Measurements from ENCODE around the gene ANKRD35. TPM values are rescaled to one million over a fixed set of nuclear protein-coding genes. Genes with fewer than 3 reads are reported as not detected.
A peak's percentile ranks its signal among the peaks of the same experiment; 100 is the strongest.

ANKRD35 gene
- total RNA-seq, 1 experiment from 2014 or later: 2.7 TPM

- Mint-ChIP-seq H3K36me3 (no peaks in the 10 kb centered on the region), H3K4me1 (peaks cover 21% of the 10 kb centered on the region), H3K9me3 (no peaks in the 10 kb centered on the region), H3K27ac (peak overlapping the region; percentile 76), H3K27me3 (ENCODE audit: low read depth) (peaks cover 36% of the 10 kb centered on the region), H3K4me3 (no peak overlapping the region)
- ATAC-seq (peak; percentile 73), DNase-seq (ENCODE audit: low spot score) (no peak)
- TF ChIP-seq ZNF512 (CRISPR knock-in tag; IDR thresholded peaks at IDR 0.05; ENCODE audit: borderline replicate concordance) (no peak), RORB (CRISPR knock-in tag; IDR thresholded peaks at IDR 0.05) (no peak), ATF2 (CRISPR knock-in tag; IDR thresholded peaks at IDR 0.05; ENCODE audit: borderline replicate concordance, low read depth) (no peak), ZNF671 (CRISPR knock-in tag; IDR thresholded peaks at IDR 0.05) (no peak), ZMAT4 (CRISPR knock-in tag; IDR thresholded peaks at IDR 0.05) (no peak), USF1 (CRISPR knock-in tag; IDR thresholded peaks at IDR 0.05) (no peak), SP1 (CRISPR knock-in tag; conservative IDR thresholded peaks at IDR 0.05) (no peak), ZNF425 (CRISPR knock-in tag; conservative IDR thresholded peaks at IDR 0.05) (no peak), GRHL2 (CRISPR knock-in tag; IDR thresholded peaks at IDR 0.05; ENCODE audit: insufficient replicate concordance, severe bottlenecking) (no peak), ATF1 (CRISPR knock-in tag; IDR thresholded peaks at IDR 0.05) (no peak), SMAD4 (CRISPR knock-in tag; IDR thresholded peaks at IDR 0.05) (no peak)
- POLR2A ChIA-PET: interaction anchor here (1.3 kb wide), 1 partner anchor 20 kb away, joined by 4 read pairs; no protein-coding TSS in a partner anchor
- CTCF ChIA-PET: interaction anchor here (0.6 to 4.5 kb wide), 13 partner anchors 12 to 153 kb away, joined by 3 to 45 read pairs (median 4); partner anchors contain the start of genes ITGA10, NUDT17, PIAS3 and RBM8A
Measured at GRCh38 chr1:145879775-145880174, 5.9 kb downstream of the ANKRD35 start.

GRCh38 chr1:145878724-145879123 is 6.9 kb downstream of the ANKRD35 start:
- CTCF ChIA-PET: interaction anchor here (1.6 to 4.5 kb wide), 4 partner anchors 13 to 33 kb away, joined by 7 to 45 read pairs (median 16); partner anchors contain the start of genes NUDT17 and PIAS3
- POLR2A ChIA-PET: interaction anchor here (1.0 kb wide), 1 partner anchor 19 kb away, joined by 4 read pairs; the partner anchor contains the start of gene PIAS3
- no peak overlapping the region for H3K4me3 Mint-ChIP-seq
- no peaks in the 10 kb centered on the region for H3K9me3 Mint-ChIP-seq
- peaks cover 30% of the 10 kb centered on the region for H3K27me3 Mint-ChIP-seq (ENCODE audit: low read depth)
- ATAC-seq: no peak
- H3K4me1 Mint-ChIP-seq: peaks cover 21% of the 10 kb centered on the region
- no peak for DNase-seq (ENCODE audit: low spot score)
- H3K36me3 Mint-ChIP-seq: no peaks in the 10 kb centered on the region
- H3K27ac Mint-ChIP-seq: no peak overlapping the region
- TF ChIP-seq KAT7 (CRISPR knock-in tag; IDR thresholded peaks at IDR 0.05; ENCODE audit: borderline replicate concordance) (no peak), ESRRA (CRISPR knock-in tag; IDR thresholded peaks at IDR 0.05; ENCODE audit: borderline replicate concordance) (no peak), E2F5 (CRISPR knock-in tag; IDR thresholded peaks at IDR 0.05) (no peak), ATF6 (CRISPR knock-in tag; IDR thresholded peaks at IDR 0.05) (no peak), CBFB (CRISPR knock-in tag; IDR thresholded peaks at IDR 0.05; ENCODE audit: low read depth) (no peak), ZNF425 (CRISPR knock-in tag; conservative IDR thresholded peaks at IDR 0.05) (no peak), CREM (CRISPR knock-in tag; IDR thresholded peaks at IDR 0.05) (no peak), ZNF281 (CRISPR knock-in tag; IDR thresholded peaks at IDR 0.05) (no peak)

Measured in WTC11 (cell line).